H1 (cell line): ENCODE results near the gene SESN1. TPM values are rescaled to one million over a fixed set of nuclear protein-coding genes. Genes with fewer than 3 reads are reported as not detected.

Source experiments
- CTCF ChIA-PET: fragments of 300-600 bp; sonication (Branson Sonifier 250); formaldehyde crosslinking; loops from one replicate; lab custom pipeline; 2021; ENCODE audit not compliant: partially characterized antibody; lab: Charles Lee
- POLR2A ChIA-PET: fragments of 300-600 bp; sonication (Branson Sonifier 250); formaldehyde crosslinking; loops from one replicate; lab custom pipeline; 2021; ENCODE audit warnings: inconsistent platforms; ENCODE audit not compliant: partially characterized antibody; lab: Charles Lee
- DNase-seq, 2 experiments: peaks; one replicate each; pipeline versions ENCODE4 v3.0.0 to v3.0.0-alpha.2; 2010 to 2022; ENCODE audit warnings: low spot score in 2 of 2, low read depth in 1 of 2, mixed read lengths in 1 of 2
- FAIRE-seq: peaks from 2 replicates; lab custom pipeline; 2011; peaks lifted over from hg19 to GRCh38; lab: Jason Lieb, UNC
- H2AFZ ChIP-seq: 2 replicates; pipeline ENCODE4 v1.8.1; 2012; ENCODE audit warnings: low read length, inconsistent platforms
- H2AK5ac ChIP-seq: 2 replicates; pipeline ENCODE4 v1.6.1; 2013; ENCODE audit warnings: low read depth, low read length
- H2BK120ac ChIP-seq: replicated peaks from 2 replicates; pipeline ENCODE3; 2013; ENCODE audit warnings: low read depth, low read length, inconsistent platforms
- H2BK12ac ChIP-seq: 2 replicates; pipeline ENCODE4 v1.6.1; 2013; ENCODE audit warnings: low read depth, low read length
- H2BK15ac ChIP-seq: 2 replicates; pipeline ENCODE4 v1.6.1; 2013; ENCODE audit warnings: low read length
- H2BK20ac ChIP-seq: 2 replicates; pipeline ENCODE4 v1.6.1; 2013; ENCODE audit warnings: low read length
- H2BK5ac ChIP-seq: 2 replicates; pipeline ENCODE4 v1.6.1; 2013; ENCODE audit warnings: low read depth, low read length
- H3K14ac ChIP-seq: 2 replicates; pipeline ENCODE4 v1.6.1; 2013; ENCODE audit warnings: inconsistent platforms; ENCODE audit not compliant: insufficient read length
- H3K18ac ChIP-seq: 2 replicates; pipeline ENCODE4 v1.6.1; 2013; ENCODE audit warnings: low read length; ENCODE audit errors: extremely low read depth
- H3K23ac ChIP-seq: 2 replicates; pipeline ENCODE4 v1.6.1; 2013; ENCODE audit warnings: inconsistent platforms; ENCODE audit not compliant: insufficient read length
- H3K23me2 ChIP-seq: 2 replicates; pipeline ENCODE4 v1.6.1; 2013; ENCODE audit warnings: low read depth, low read length
- H3K27ac ChIP-seq: 2 replicates; pipeline ENCODE4 v1.6.1; 2011; ENCODE audit warnings: low read depth, low read length, inconsistent platforms
- H3K27me3 ChIP-seq, 4 experiments: replicated peaks in 1 of 4; 1 replicate in 1 of 4; 2 replicates in 3 of 4; pipeline versions ENCODE4 v1.6.1 to v1.8.1; 2011 to 2013; ENCODE audit warnings: low read length in 3 of 4, mild to moderate bottlenecking in 3 of 4, inconsistent platforms in 2 of 4, mixed read lengths in 2 of 4, moderate library complexity in 1 of 4; ENCODE audit not compliant: control insufficient read depth in 3 of 4, insufficient read depth in 3 of 4; ENCODE audit errors: extremely low read depth in 1 of 4
- H3K36me3 ChIP-seq, 4 experiments: 2 replicates each; pipeline versions ENCODE4 v1.6.1 to v1.8.1; 2011 to 2013; ENCODE audit warnings: mild to moderate bottlenecking in 4 of 4, low read length in 3 of 4, moderate library complexity in 2 of 4, control low read depth in 1 of 4, inconsistent platforms in 1 of 4; ENCODE audit not compliant: insufficient read depth in 4 of 4, control insufficient read depth in 2 of 4
- H3K4ac ChIP-seq: replicated peaks from 2 replicates; pipeline ENCODE3; 2013; ENCODE audit warnings: low read length, low read depth, mixed read lengths, inconsistent platforms; ENCODE audit not compliant: insufficient read length
- H3K4me1 ChIP-seq, 4 experiments: replicated peaks in 1 of 4; 1 replicate in 1 of 4; 2 replicates in 3 of 4; pipeline versions ENCODE4 v1.6.1 to v1.8.1; 2011 to 2013; ENCODE audit warnings: low read length in 3 of 4, inconsistent platforms in 2 of 4, mixed read lengths in 1 of 4; ENCODE audit not compliant: insufficient read depth in 4 of 4, control insufficient read depth in 3 of 4
- H3K4me2 ChIP-seq, 2 experiments: 2 replicates each; pipeline versions ENCODE4 v1.6.1 to v1.8.1; 2011 to 2013; ENCODE audit warnings: low read depth in 2 of 2, low read length in 2 of 2, control low read depth in 1 of 2, inconsistent platforms in 1 of 2, mild to moderate bottlenecking in 1 of 2; ENCODE audit not compliant: insufficient read depth in 1 of 2
- H3K4me3 ChIP-seq, 4 experiments: fragments of 200-600, 300-600 bp in 1 of 4; sonication (generic), shearing (Covaris generic), sonication (Bioruptor Twin) in 1 of 4; 2 replicates each; pipeline versions ENCODE4 v1.5.1 to v1.8.1; 2011 to 2016; ENCODE audit warnings: low read length in 4 of 4, low read depth in 3 of 4, control low read depth in 2 of 4, inconsistent platforms in 2 of 4, mild to moderate bottlenecking in 2 of 4, mixed read lengths in 1 of 4, moderate library complexity in 1 of 4; ENCODE audit not compliant: insufficient read depth in 2 of 4; ENCODE audit errors: extremely low read depth in 1 of 4
- H3K56ac ChIP-seq: replicated peaks from 2 replicates; pipeline ENCODE3; 2013; ENCODE audit warnings: low read depth, mild to moderate bottlenecking, mixed read lengths, low read length, inconsistent platforms; ENCODE audit not compliant: insufficient read length
- H3K79me1 ChIP-seq: 2 replicates; pipeline ENCODE4 v1.6.1; 2013; ENCODE audit warnings: low read depth, low read length, control low read depth
- H3K79me2 ChIP-seq, 2 experiments: 2 replicates each; pipeline versions ENCODE4 v1.6.1 to v1.8.1; 2012 to 2013; ENCODE audit warnings: low read length in 2 of 2, mild to moderate bottlenecking in 2 of 2, inconsistent platforms in 1 of 2; ENCODE audit not compliant: insufficient read depth in 2 of 2, control insufficient read depth in 1 of 2
- H3K9ac ChIP-seq, 4 experiments: replicated peaks in 1 of 4; 1 replicate in 1 of 4; 2 replicates in 3 of 4; pipeline versions ENCODE4 v1.6.1 to v1.8.1; 2011 to 2013; ENCODE audit warnings: low read depth in 3 of 4, low read length in 3 of 4, control low read depth in 2 of 4, mild to moderate bottlenecking in 2 of 4, moderate library complexity in 2 of 4, inconsistent platforms in 1 of 4; ENCODE audit errors: extremely low read depth in 1 of 4
- H3K9me3 ChIP-seq, 2 experiments: 2 replicates each; pipeline versions ENCODE4 v1.6.1 to v1.8.1; 2012 to 2013; ENCODE audit warnings: mild to moderate bottlenecking in 2 of 2, moderate library complexity in 2 of 2, control low read depth in 1 of 2, inconsistent platforms in 1 of 2, low read depth in 1 of 2, low read length in 1 of 2, mixed read lengths in 1 of 2; ENCODE audit not compliant: insufficient read depth in 2 of 2
- H4K20me1 ChIP-seq, 2 experiments: replicated peaks in 1 of 2; 2 replicates each; pipeline versions ENCODE3 to v1.8.1; 2011 to 2013; ENCODE audit warnings: inconsistent platforms in 2 of 2, low read length in 2 of 2, mild to moderate bottlenecking in 1 of 2; ENCODE audit not compliant: insufficient read depth in 2 of 2, control insufficient read depth in 1 of 2
- H4K5ac ChIP-seq: 2 replicates; pipeline ENCODE4 v1.6.1; 2013; ENCODE audit warnings: low read length, low read depth, mixed read lengths, inconsistent platforms; ENCODE audit not compliant: insufficient read length
- H4K8ac ChIP-seq: 2 replicates; pipeline ENCODE4 v1.8.0; 2013; ENCODE audit warnings: mild to moderate bottlenecking, moderate library complexity, low read length, inconsistent platforms; ENCODE audit not compliant: insufficient read depth; ENCODE audit errors: extremely low read depth
- H4K91ac ChIP-seq: replicated peaks from 2 replicates; pipeline ENCODE3; 2013; ENCODE audit warnings: low read length, mixed read lengths, inconsistent platforms; ENCODE audit not compliant: insufficient read length
- BCL11A ChIP-seq, 2 experiments: IDR thresholded peaks; one replicate each; pipeline ENCODE4 v1.6.1; 2011; ENCODE audit warnings: low read depth in 2 of 2, low read length in 2 of 2, mild to moderate bottlenecking in 2 of 2
- BRCA1 ChIP-seq: IDR thresholded peaks from 2 replicates; pipeline ENCODE4 v1.6.1; 2012; ENCODE audit warnings: low read depth, low read length, improper control_type of control experiment
- CBX5 ChIP-seq: fragments of 300-800, 300-1000 bp; sonication (generic); IDR thresholded peaks from 2 replicates; pipeline ENCODE4 v1.7.1; 2016; ENCODE audit warnings: antibody characterized with exemption, low read length, low read depth
- EP300 ChIP-seq, 2 experiments: IDR thresholded peaks; 1 replicate in 1 of 2; 2 replicates in 1 of 2; pipeline ENCODE4 v1.6.1; 2011 to 2012; ENCODE audit warnings: low read depth in 2 of 2, low read length in 2 of 2, mild to moderate bottlenecking in 2 of 2, borderline replicate concordance in 1 of 2, inconsistent platforms in 1 of 2, moderate library complexity in 1 of 2
- EZH2 ChIP-seq: fragments of 200-600 bp; sonication (generic); IDR thresholded peaks from 2 replicates; pipeline ENCODE4 v1.7.1; 2012; ENCODE audit warnings: low read depth, mild to moderate bottlenecking, moderate library complexity, low read length, inconsistent platforms; ENCODE audit not compliant: severe bottlenecking
- FOSL1 ChIP-seq: IDR thresholded peaks from 2 replicates; pipeline ENCODE4 v1.6.1; 2011; ENCODE audit warnings: mild to moderate bottlenecking, low read depth, low read length, moderate library complexity; ENCODE audit not compliant: insufficient read depth
- JUN ChIP-seq: IDR thresholded peaks from 2 replicates; pipeline ENCODE4 v1.6.1; 2011; ENCODE audit warnings: low read depth, mild to moderate bottlenecking, improper control_type of control experiment, low read length
- KDM4A ChIP-seq: IDR thresholded peaks from one replicate; pipeline ENCODE4 v1.7.1; 2012; ENCODE audit warnings: low read depth, mild to moderate bottlenecking, moderate library complexity, low read length, inconsistent platforms; ENCODE audit not compliant: severe bottlenecking
- RAD21 ChIP-seq, 2 experiments: IDR thresholded peaks in 1 of 2; conservative IDR thresholded peaks in 1 of 2; 2 replicates each; pipeline ENCODE4 v1.6.1; 2011; ENCODE audit warnings: low read depth in 2 of 2, low read length in 2 of 2, improper control_type of control experiment in 1 of 2, inconsistent platforms in 1 of 2, mild to moderate bottlenecking in 1 of 2, moderate library complexity in 1 of 2
- RXRA ChIP-seq: IDR thresholded peaks from 2 replicates; pipeline ENCODE4 v1.6.1; 2011; ENCODE audit warnings: low read depth, mild to moderate bottlenecking, low read length, moderate library complexity; ENCODE audit not compliant: insufficient read depth
- SAP30 ChIP-seq: fragments of 300-600 bp; sonication (generic); IDR thresholded peaks from 2 replicates; pipeline ENCODE4 v1.7.1; 2012; ENCODE audit warnings: low read length, moderate library complexity, mild to moderate bottlenecking, inconsistent platforms; ENCODE audit not compliant: insufficient read depth, insufficient replicate concordance
- SIX5 ChIP-seq: IDR thresholded peaks from 2 replicates; pipeline ENCODE4 v1.6.1; 2011; ENCODE audit warnings: mild to moderate bottlenecking, low read depth, low read length
- TAF1 ChIP-seq: IDR thresholded peaks from 2 replicates; pipeline ENCODE4 v1.6.1; 2011; ENCODE audit warnings: mild to moderate bottlenecking, low read depth, low read length
- TAF7 ChIP-seq: optimal IDR thresholded peaks from 2 replicates; pipeline ENCODE3; 2011; ENCODE audit warnings: low read depth, mild to moderate bottlenecking, inconsistent platforms, low read length, moderate library complexity, borderline replicate concordance
- WGBS, 2 experiments: shearing (Covaris generic) in 1 of 2; methylation state at CpG; one replicate each; pipeline versions ENCODE4 v1.1.6 to v1.1.7; 2013 to 2015; ENCODE audit warnings: low lambda C conversion rate in 2 of 2, mixed read lengths in 2 of 2, inconsistent platforms in 1 of 2, low coverage in 1 of 2, missing lambda C conversion rate in 1 of 2; ENCODE audit not compliant: insufficient replicate concordance in 2 of 2, insufficient coverage in 1 of 2, insufficient read length in 1 of 2; ENCODE audit errors: extremely low coverage in 1 of 2, missing lambda C conversion rate in 1 of 2; 5-methylcytosine and 5-hydroxymethylcytosine counted together
- polyA plus RNA-seq, 7 experiments: library from polyadenylated mRNA; depleted of rRNA in 3 of 7; stranded (reverse) in 5 of 7; unstranded in 2 of 7; fragments of >200 nt in 5 of 7; fragments of 200-250 nt in 2 of 7; gene quantifications; 1 replicate in 5 of 7; 2 replicates in 1 of 7; 4 replicates in 1 of 7; pipeline versions ENCODE4 v1.2.1 to v1.2.3, GENCODE V29; 2011 to 2013; ENCODE audit warnings: missing spikeins in 2 of 7, mixed read lengths in 2 of 7
- total RNA-seq: library from RNA; stranded (reverse); fragmentation: NEBNext Ultra II Directional; extraction: Animal tissue kit (Norgen Biotek cat#: 25700); gene quantifications from 2 replicates; pipeline ENCODE4 v1.2.1, GENCODE V29; 2021

The SESN1 gene
- total and polyA plus RNA-seq, 2 of the 8 experiments (the other 6 are each of a cell fraction or from before 2014, with no cell fraction given), result 12.8 to 15.6 TPM

DNA sequence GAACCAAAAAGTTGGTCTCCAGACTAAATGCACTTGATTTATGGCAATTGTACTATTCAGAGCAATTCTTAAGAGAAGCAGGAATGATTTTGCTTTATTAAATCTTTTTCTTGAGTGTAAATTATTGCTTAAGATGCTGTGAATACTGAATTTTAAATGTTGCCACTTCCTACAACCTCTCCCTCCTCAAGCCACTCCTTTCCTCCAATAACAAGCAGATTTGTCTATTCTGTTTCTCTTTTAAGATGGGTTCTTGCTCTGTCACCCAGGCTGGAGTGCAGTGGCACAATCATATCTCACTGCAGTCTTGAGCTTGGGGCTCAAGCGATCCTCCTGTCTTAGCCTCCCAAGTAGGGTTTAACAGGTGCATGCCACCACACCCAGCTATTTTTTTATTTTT, 65.3 kb downstream of the SESN1 start:
- Histone ChIP-seq H3K14ac (no peak overlapping the region), H3K18ac (no peak overlapping the region), H2BK5ac (no peak overlapping the region), H3K79me1 (no peaks in the 10 kb centered on the region), H3K9ac (no peak overlapping the region), H4K8ac (no peak overlapping the region; the same call in 1 of the 2 replicates), H4K91ac (no peak overlapping the region), H2BK15ac (no peak overlapping the region), H3K79me2 (no peaks in the 10 kb centered on the region), H3K36me3 (no peaks in the 10 kb centered on the region), H2AFZ (no peak overlapping the region), H3K4ac (no peak overlapping the region), H3K27ac (no peak overlapping the region), H4K5ac (no peak overlapping the region), H2BK120ac (no peak overlapping the region), H4K20me1 (no peaks in the 10 kb centered on the region), H2BK20ac (no peak overlapping the region), H3K23ac (no peak overlapping the region), H3K4me3 (no peak overlapping the region), H3K4me1 (no peaks in the 10 kb centered on the region), H3K4me2 (no peak overlapping the region), H3K27me3 (peaks cover 0 to 1% (median 0%) of the 10 kb centered on the region in 4 experiments; a peak in 1 of 7 replicates), H3K9me3 (no peaks in the 10 kb centered on the region), H3K23me2 (no peaks in the 10 kb centered on the region), H2BK12ac (no peak overlapping the region), H2AK5ac (no peak overlapping the region), H3K56ac (no peak overlapping the region)
- WGBS, 2 experiments, result 85% methylated on average over 1 of the region's 1 CpG; no CpG with 5 or more reads in 1 of the 2 experiments
- FAIRE-seq (no peak), DNase-seq (no peak)
- CTCF ChIA-PET, result interaction anchor here (1.4 kb wide), 1 partner anchor 114 kb away, joined by 3 read pairs; no protein-coding TSS in a partner anchor
- POLR2A ChIA-PET, result no interaction called here
- TF ChIP-seq BCL11A (IDR thresholded peaks at IDR 0.05; ENCODE audit: low read depth in 2 of 2, low read length in 2 of 2), result no peak
- TF ChIP-seq CBX5, result no peak
- TF ChIP-seq SAP30, result no peak
- TF ChIP-seq KDM4A, result no peak
- no peak for TF ChIP-seq RXRA
- TF ChIP-seq JUN, result no peak
- no peak for TF ChIP-seq EZH2
- TF ChIP-seq TAF1, result no peak
- TF ChIP-seq BRCA1, result no peak
- TF ChIP-seq FOSL1, result no peak
- TF ChIP-seq SIX5, result no peak
- no peak for TF ChIP-seq EP300 (IDR thresholded peaks at IDR 0.05; ENCODE audit: borderline replicate concordance in 1 of 2, low read depth in 2 of 2, low read length in 2 of 2)
- no peak for TF ChIP-seq TAF7
- TF ChIP-seq RAD21 (IDR thresholded peaks at IDR 0.05 in 1 of 2, conservative IDR thresholded peaks at IDR 0.05 in 1 of 2; ENCODE audit: low read depth in 2 of 2, low read length in 2 of 2), result no peak
